HepG2 (cell line): Measurements from ENCODE around the gene CTRB2. TPM values are rescaled to one million over a fixed set of nuclear protein-coding genes. Genes with fewer than 3 reads are reported as not detected.

Experiments used
- ESRRA ChIP-seq: sonication (generic); formaldehyde crosslinking; IDR thresholded peaks from 2 replicates; pipeline ENCODE4 v1.5.1; 2020; ENCODE audit warnings: mild to moderate bottlenecking, low read depth, missing genetic modification reagents
- MTA1 ChIP-seq: sonication (generic); formaldehyde crosslinking; IDR thresholded peaks from 2 replicates; pipeline ENCODE4 v1.4.0; 2020; ENCODE audit warnings: missing genetic modification reagents, mild to moderate bottlenecking, borderline replicate concordance
- POLR2AphosphoS2 ChIP-seq: IDR thresholded peaks from 2 replicates; pipeline ENCODE4 v1.6.1; 2011; ENCODE audit warnings: low read depth, low read length, improper control_type of control experiment
- PPARG ChIP-seq: conservative IDR thresholded peaks from 2 replicates; pipeline ENCODE4 v1.6.1; 2016; ENCODE audit warnings: missing biosample characterization, missing genetic modification reagents
- RAD21 ChIP-seq: fragments of 450-650 bp; formaldehyde crosslinking; IDR thresholded peaks from 2 replicates; pipeline ENCODE4 v1.5.0; 2020; ENCODE audit warnings: mild to moderate bottlenecking
- TIGD3 ChIP-seq: sonication (generic); formaldehyde crosslinking; IDR thresholded peaks from 2 replicates; pipeline ENCODE4 v1.5.1; 2020; ENCODE audit warnings: mild to moderate bottlenecking, missing genetic modification reagents, borderline replicate concordance
- TSC22D2 ChIP-seq: sonication (generic); formaldehyde crosslinking; IDR thresholded peaks from 2 replicates; pipeline ENCODE4 v1.5.1; 2020; ENCODE audit warnings: missing genetic modification reagents, mild to moderate bottlenecking, borderline replicate concordance
- ZNF687 ChIP-seq: sonication (generic); formaldehyde crosslinking; IDR thresholded peaks from 2 replicates; pipeline ENCODE4 v1.5.1; 2020; ENCODE audit warnings: mild to moderate bottlenecking, missing genetic modification reagents, moderate library complexity
- ZNF710 ChIP-seq: sonication (generic); formaldehyde crosslinking; IDR thresholded peaks from 2 replicates; pipeline ENCODE4 v1.5.0; 2020; ENCODE audit warnings: mild to moderate bottlenecking, missing genetic modification reagents, borderline replicate concordance
- polyA plus RNA-seq, 8 experiments: library from polyadenylated mRNA; depleted of rRNA in 3 of 8; stranded (reverse) in 7 of 8; unstranded in 1 of 8; fragments of >200 nt; fragmentation: Illumina TruSeq in 4 of 8; extraction: Trizol in 4 of 8; gene quantifications; 2 replicates each; pipeline versions ENCODE4 v1.2.1 to v1.2.3, GENCODE V29; 2011 to 2016; ENCODE audit warnings: low read depth in 4 of 8, missing spikeins in 1 of 8, mixed read lengths in 1 of 8; ENCODE audit not compliant: insufficient read depth in 1 of 8
- total RNA-seq, 5 experiments: library from RNA; depleted of rRNA; stranded (reverse); fragments of >200 nt; fragmentation: Illumina TruSeq; extraction: Trizol; gene quantifications; 2 replicates each; pipeline ENCODE4 v1.2.3, GENCODE V29; 2016; ENCODE audit warnings: low read depth in 1 of 5
- TF ChIP-seq, protein P1 (sequence below): IDR thresholded peaks from 2 replicates; pipeline ENCODE4 v1.6.1; 2016; ENCODE audit warnings: missing compliant biosample characterization, missing genetic modification reagents, borderline replicate concordance
- TF ChIP-seq, protein P2 (sequence below): sonication (generic); formaldehyde crosslinking; IDR thresholded peaks from 2 replicates; pipeline ENCODE4 v1.5.0; 2020; ENCODE audit warnings: mild to moderate bottlenecking, missing genetic modification reagents

Gene CTRB2
- total and polyA plus RNA-seq, 2 of the 13 experiments (the other 11 are each of a cell fraction or from before 2014, with no cell fraction given): 0.13 TPM; not detected in 1

DNA sequence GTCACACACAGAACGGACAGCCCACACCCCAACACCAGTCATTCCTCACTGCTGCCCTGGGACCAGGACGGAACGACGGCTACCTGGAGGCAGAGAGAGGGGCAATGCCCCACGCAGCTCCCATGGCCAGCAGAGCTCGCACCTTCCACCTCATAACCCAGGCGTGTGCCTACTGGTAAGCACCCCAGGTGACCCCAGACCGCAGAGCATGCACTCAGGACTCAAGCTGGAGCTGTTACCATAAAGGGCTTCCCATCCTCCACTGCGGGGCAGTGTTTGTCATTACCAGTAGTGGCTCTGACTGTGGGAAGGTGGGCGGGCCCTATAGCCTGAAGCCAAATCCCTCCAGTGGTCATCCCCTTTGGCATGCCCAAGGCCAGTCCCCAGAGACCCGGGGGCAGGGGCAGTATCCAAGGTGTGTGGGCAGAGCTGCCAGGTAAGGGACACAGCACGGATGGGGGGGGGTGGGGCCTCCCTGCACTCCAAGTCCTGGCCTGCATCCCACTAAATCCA lies 49.2 kb upstream of the CTRB2 start (continued):
- TF ChIP-seq, protein P1, sequence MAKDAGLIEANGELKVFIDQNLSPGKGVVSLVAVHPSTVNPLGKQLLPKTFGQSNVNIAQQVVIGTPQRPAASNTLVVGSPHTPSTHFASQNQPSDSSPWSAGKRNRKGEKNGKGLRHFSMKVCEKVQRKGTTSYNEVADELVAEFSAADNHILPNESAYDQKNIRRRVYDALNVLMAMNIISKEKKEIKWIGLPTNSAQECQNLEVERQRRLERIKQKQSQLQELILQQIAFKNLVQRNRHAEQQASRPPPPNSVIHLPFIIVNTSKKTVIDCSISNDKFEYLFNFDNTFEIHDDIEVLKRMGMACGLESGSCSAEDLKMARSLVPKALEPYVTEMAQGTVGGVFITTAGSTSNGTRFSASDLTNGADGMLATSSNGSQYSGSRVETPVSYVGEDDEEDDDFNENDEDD (CRISPR knock-in tag): peak; percentile 20; the same call in 1 of the 2 replicates
- TF ChIP-seq ZNF687 (CRISPR knock-in tag): peak; percentile 80
- TF ChIP-seq TSC22D2 (CRISPR knock-in tag): 0 out of 2 replicates have a peak, but pooled peaks have one; percentile 33
- TF ChIP-seq, protein P2, sequence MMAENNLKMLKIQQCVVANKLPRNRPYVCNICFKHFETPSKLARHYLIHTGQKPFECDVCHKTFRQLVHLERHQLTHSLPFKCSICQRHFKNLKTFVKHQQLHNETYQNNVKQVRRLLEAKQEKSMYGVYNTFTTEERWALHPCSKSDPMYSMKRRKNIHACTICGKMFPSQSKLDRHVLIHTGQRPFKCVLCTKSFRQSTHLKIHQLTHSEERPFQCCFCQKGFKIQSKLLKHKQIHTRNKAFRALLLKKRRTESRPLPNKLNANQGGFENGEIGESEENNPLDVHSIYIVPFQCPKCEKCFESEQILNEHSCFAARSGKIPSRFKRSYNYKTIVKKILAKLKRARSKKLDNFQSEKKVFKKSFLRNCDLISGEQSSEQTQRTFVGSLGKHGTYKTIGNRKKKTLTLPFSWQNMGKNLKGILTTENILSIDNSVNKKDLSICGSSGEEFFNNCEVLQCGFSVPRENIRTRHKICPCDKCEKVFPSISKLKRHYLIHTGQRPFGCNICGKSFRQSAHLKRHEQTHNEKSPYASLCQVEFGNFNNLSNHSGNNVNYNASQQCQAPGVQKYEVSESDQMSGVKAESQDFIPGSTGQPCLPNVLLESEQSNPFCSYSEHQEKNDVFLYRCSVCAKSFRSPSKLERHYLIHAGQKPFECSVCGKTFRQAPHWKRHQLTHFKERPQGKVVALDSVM (CRISPR knock-in tag): 0 out of 2 replicates have a peak, but pooled peaks have one; percentile 8
- no peak for TF ChIP-seq TIGD3 (CRISPR knock-in tag)
- TF ChIP-seq PPARG (CRISPR knock-in tag): 0 out of 2 replicates have a peak, but pooled peaks have one; percentile 37
- TF ChIP-seq MTA1 (CRISPR knock-in tag): peak; percentile 20; the same call in 1 of the 2 replicates
- peak; percentile 71 for TF ChIP-seq RAD21
- no peak for TF ChIP-seq ZNF710 (CRISPR knock-in tag)
- 0 out of 2 replicates have a peak, but pooled peaks have one; percentile 35 for TF ChIP-seq POLR2AphosphoS2
- no peak for TF ChIP-seq ESRRA (CRISPR knock-in tag)
